AG04449 (cell line): Measurements from ENCODE around the gene NEU4.
"Not testable (repeated sequence)": the region's sequence is repeated elsewhere in the genome, so short reads cannot be mapped to it uniquely, and the experiment has no call there.

Experiments
- CTCF ChIA-PET: fragments of 350-600 bp; formaldehyde crosslinking; extraction: SDS; loops from one replicate; lab custom pipeline; 2021; ENCODE audit warnings: antibody characterized with exemption; lab: Yijun Ruan, JAX
- POLR2A ChIA-PET: fragments of 400-600, 350-600 bp; formaldehyde crosslinking; extraction: SDS; loops from one replicate; lab custom pipeline; 2020; ENCODE audit warnings: antibody characterized with exemption, inconsistent platforms; lab: Yijun Ruan, JAX
- DNase-seq: peaks from one replicate; pipeline ENCODE4 v3.0.0-alpha.2; 2010; ENCODE audit warnings: low read depth, low spot score
- H3K4me3 ChIP-seq: 2 replicates; pipeline ENCODE4 v1.5.1; 2011; ENCODE audit warnings: low read depth, mild to moderate bottlenecking, control low read depth, low read length
- TF ChIP-seq, protein P1 (sequence below): IDR thresholded peaks from one replicate; pipeline ENCODE4 v1.5.1; 2011; ENCODE audit warnings: mild to moderate bottlenecking, moderate library complexity, low read length, control low read depth, inconsistent platforms; ENCODE audit not compliant: insufficient read depth; ENCODE audit errors: missing control alignments

NEU4 gene

GRCh38 chr2:241827394-241827793 lies 18.4 kb downstream of the NEU4 start:
- TF ChIP-seq, protein P1, sequence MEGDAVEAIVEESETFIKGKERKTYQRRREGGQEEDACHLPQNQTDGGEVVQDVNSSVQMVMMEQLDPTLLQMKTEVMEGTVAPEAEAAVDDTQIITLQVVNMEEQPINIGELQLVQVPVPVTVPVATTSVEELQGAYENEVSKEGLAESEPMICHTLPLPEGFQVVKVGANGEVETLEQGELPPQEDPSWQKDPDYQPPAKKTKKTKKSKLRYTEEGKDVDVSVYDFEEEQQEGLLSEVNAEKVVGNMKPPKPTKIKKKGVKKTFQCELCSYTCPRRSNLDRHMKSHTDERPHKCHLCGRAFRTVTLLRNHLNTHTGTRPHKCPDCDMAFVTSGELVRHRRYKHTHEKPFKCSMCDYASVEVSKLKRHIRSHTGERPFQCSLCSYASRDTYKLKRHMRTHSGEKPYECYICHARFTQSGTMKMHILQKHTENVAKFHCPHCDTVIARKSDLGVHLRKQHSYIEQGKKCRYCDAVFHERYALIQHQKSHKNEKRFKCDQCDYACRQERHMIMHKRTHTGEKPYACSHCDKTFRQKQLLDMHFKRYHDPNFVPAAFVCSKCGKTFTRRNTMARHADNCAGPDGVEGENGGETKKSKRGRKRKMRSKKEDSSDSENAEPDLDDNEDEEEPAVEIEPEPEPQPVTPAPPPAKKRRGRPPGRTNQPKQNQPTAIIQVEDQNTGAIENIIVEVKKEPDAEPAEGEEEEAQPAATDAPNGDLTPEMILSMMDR = no peak
- no peak overlapping the region for H3K4me3 ChIP-seq
- no peak for DNase-seq
- ChIA-PET POLR2A (no interaction called here), CTCF (no interaction called here)

DNA sequence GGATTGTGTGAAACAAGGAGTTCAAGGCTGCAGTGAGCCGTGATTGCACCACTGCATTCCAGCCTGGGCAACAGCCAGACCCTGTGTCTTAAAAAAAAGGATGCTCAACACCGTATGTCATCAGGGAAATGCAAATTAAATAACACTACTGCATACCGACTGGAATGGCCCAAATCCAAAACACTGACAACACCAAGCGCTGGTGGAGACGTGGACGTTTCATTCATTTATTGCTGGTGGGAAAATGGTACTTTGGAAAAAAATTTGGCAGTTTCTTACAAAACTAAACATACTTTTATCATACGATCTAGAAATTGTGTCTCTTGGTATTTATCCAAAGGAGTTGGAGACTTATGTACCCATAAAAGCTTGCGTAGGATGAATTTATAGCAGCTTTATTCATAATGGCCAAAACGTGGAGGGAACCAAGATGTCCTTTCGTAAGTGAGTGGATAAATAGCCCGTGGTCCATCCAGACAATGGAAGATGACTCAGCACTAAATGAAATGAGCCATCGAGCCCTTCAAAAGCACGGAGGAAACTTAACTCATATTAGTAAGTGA lies 24.2 kb downstream of the NEU4 start:
- no peak overlapping the region for H3K4me3 ChIP-seq
- ChIA-PET CTCF (no interaction called here), POLR2A (no interaction called here)
- DNase-seq = peak; percentile 33
- TF ChIP-seq, protein P1 = no peak

DNA sequence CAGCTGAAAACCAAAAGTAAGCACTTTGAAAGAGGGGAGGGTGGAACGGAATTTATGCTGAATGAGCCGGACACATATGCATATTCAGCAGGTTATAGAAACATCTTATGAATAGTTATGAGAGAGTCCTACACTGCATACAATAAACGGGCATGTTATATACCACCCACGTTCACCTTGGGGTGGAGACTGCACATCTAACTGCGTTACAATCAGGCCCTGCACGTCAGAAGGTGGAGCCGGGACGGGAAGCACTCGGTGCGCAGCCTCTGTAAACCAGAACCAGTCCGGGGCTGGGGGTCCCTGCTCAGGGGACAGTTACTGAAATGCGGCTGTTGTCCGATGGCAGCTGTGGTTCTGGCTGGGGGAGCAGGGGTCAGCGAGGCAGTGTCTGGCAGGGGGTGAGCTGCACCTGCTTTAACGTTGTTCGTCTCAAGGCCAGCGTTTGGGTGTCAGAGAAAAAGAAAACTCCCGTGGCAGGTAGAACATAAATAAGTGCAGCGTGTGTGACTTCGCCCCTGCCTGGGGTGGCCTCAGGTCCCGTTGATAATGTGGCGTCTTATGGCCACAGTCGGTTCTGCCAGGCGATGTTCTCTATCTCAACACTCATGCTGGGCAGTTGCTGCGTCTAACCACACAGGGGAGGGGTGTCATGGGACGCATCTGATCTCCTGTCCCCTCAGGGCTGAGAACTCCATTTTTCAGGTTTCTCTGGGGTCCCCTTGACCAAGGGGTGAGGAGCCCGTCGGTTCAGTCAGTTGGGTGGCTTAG lies 24.9 kb downstream of the NEU4 start:
- H3K4me3 ChIP-seq, DNase-seq, POLR2A ChIA-PET, CTCF ChIA-PET: not testable (repeated sequence)

GRCh38 chr2:241834527-241835210 lies 25.7 kb downstream of the NEU4 start:
- no peak overlapping the region for H3K4me3 ChIP-seq
- CTCF ChIA-PET = interaction anchor here (1.2 kb wide), 1 partner anchor 44 kb away, joined by 3 read pairs; no protein-coding TSS in a partner anchor
- no peak for DNase-seq
- TF ChIP-seq, protein P1 = no peak
- POLR2A ChIA-PET = no interaction called here

DNA sequence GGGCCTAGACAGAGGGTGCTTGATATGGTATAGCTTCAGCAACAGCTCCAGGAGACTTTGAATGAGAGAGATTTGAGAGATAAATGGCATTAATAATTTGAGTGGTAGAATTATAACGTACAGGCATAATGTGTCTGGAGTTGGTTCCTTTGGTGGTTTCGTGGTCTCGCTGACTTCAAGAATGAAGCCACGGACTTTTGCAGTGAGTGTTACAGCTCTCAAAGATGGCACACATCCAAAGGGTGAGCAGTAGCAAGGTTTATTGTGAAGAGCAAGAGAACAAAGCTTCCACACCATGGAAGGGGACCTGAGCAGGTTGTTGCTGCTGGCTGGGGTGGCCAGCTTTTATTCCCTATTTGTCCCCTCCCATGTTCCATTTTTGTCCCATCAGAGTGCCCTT lies 26.6 kb downstream of the NEU4 start:
- H3K4me3 ChIP-seq = no peak overlapping the region
- ChIA-PET POLR2A (no interaction called here), CTCF (interaction anchor here (1.2 kb wide), 1 partner anchor 43 kb away, joined by 3 read pairs; no protein-coding TSS in a partner anchor)
- no peak for DNase-seq
- TF ChIP-seq, protein P1 = no peak

GRCh38 chr2:241836292-241836691 lies 27.3 kb downstream of the NEU4 start:
- TF ChIP-seq, protein P1 = no peak
- no peak for DNase-seq
- ChIA-PET POLR2A (no interaction called here), CTCF (interaction anchor here (1.2 kb wide), 1 partner anchor 42 kb away, joined by 3 read pairs; no protein-coding TSS in a partner anchor)
- H3K4me3 ChIP-seq = no peak overlapping the region
